Mucosa of rectum (tissue), 2 donors: Measurements from ENCODE around the gene DYNLT2B.
"Not testable (repeated sequence)": the region's sequence is repeated elsewhere in the genome, so short reads cannot be mapped to it uniquely, and the experiment has no call there.

Experiments
- H3K27ac ChIP-seq, 2 donors: one replicate each; pipeline ENCODE4 v1.7.0; 2013; ENCODE audit warnings: inconsistent platforms in 2 of 2, low read depth in 2 of 2, low read length in 2 of 2
- H3K27me3 ChIP-seq, 2 donors: one replicate each; pipeline ENCODE4 v1.7.0; 2013; ENCODE audit warnings: low read length in 2 of 2; ENCODE audit not compliant: control insufficient read depth in 2 of 2, insufficient read depth in 2 of 2
- H3K36me3 ChIP-seq, 2 donors: one replicate each; pipeline ENCODE4 v1.7.0; 2013; ENCODE audit warnings: low read length in 2 of 2; ENCODE audit not compliant: control insufficient read depth in 2 of 2, insufficient read depth in 2 of 2
- H3K4me1 ChIP-seq, 2 donors: one replicate each; pipeline ENCODE4 v1.7.0; 2013; ENCODE audit warnings: low read length in 2 of 2, mild to moderate bottlenecking in 1 of 2; ENCODE audit not compliant: control insufficient read depth in 2 of 2, insufficient read depth in 2 of 2
- H3K4me3 ChIP-seq, 2 donors: one replicate each; pipeline ENCODE4 v1.7.0; 2013; ENCODE audit warnings: low read length in 2 of 2
- H3K9ac ChIP-seq, 2 donors: one replicate each; pipeline ENCODE4 v1.7.0; 2013; ENCODE audit warnings: low read length in 2 of 2, low read depth in 1 of 2, mild to moderate bottlenecking in 1 of 2
- H3K9me3 ChIP-seq, 2 donors: one replicate each; pipeline ENCODE4 v1.7.0; 2013; ENCODE audit warnings: low read length in 2 of 2; ENCODE audit not compliant: control insufficient read depth in 2 of 2
- donor health status: healthy.
- donor health status: Normal muscosa, but diverticular disease.

Gene DYNLT2B

GRCh38 chr3:196317687-196318467, at the start of gene DYNLT2B:
DYNLT2B (minus strand) TSS chr3:196318240; CDS start chr3:196318152, 88 bp downstream.
- H3K27ac ChIP-seq: peak within 1 kb of the TSS; percentile 91
- no peaks in the 10 kb centered on the region for H3K9me3 ChIP-seq
- no peaks in the 10 kb centered on the region for H3K27me3 ChIP-seq
- H3K4me3 ChIP-seq: peak within 1 kb of the TSS; percentile 86 to 92
- H3K36me3 ChIP-seq: no peaks in the 10 kb centered on the region
- no peaks in the 10 kb centered on the region for H3K4me1 ChIP-seq
- peak within 1 kb of the TSS; percentile 74 to 88 for H3K9ac ChIP-seq

GRCh38 chr3:196365736-196366135, 47.7 kb upstream of the DYNLT2B start:
- no peaks in the 10 kb centered on the region for H3K9me3 ChIP-seq
- no peaks in the 10 kb centered on the region for H3K27me3 ChIP-seq
- peaks cover 22 to 44% of the 10 kb centered on the region in 2 donors for H3K36me3 ChIP-seq
- no peak overlapping the region for H3K27ac ChIP-seq
- no peak overlapping the region for H3K4me3 ChIP-seq
- H3K9ac ChIP-seq: no peak overlapping the region
- no peaks in the 10 kb centered on the region for H3K4me1 ChIP-seq

DNA sequence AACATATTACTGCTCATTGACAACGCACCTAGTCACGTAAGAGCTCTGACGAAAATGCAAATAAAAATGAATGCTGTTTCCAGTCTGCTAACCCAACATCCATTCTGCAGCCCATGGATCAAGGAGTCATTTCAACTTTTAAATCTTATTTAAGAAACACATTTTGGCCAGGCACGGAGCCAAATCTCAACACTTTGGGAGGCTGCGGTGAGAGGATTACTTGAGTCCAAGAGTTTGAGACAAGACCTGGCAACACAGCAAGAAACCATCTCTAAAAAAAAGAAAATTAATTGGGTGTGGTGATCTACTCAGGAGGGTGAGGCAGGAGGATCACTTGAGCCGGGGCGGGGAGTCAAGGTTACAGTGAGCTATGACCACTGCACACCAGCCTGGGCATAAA, 42.5 kb upstream of the DYNLT2B start:
- no peaks in the 10 kb centered on the region for H3K27me3 ChIP-seq
- no peak overlapping the region for H3K27ac ChIP-seq
- H3K36me3 ChIP-seq: peaks cover 44 to 53% of the 10 kb centered on the region in 2 donors
- no peak overlapping the region for H3K4me3 ChIP-seq
- H3K9me3 ChIP-seq: no peaks in the 10 kb centered on the region
- no peaks in the 10 kb centered on the region for H3K4me1 ChIP-seq
- H3K9ac ChIP-seq: no peak overlapping the region

DNA sequence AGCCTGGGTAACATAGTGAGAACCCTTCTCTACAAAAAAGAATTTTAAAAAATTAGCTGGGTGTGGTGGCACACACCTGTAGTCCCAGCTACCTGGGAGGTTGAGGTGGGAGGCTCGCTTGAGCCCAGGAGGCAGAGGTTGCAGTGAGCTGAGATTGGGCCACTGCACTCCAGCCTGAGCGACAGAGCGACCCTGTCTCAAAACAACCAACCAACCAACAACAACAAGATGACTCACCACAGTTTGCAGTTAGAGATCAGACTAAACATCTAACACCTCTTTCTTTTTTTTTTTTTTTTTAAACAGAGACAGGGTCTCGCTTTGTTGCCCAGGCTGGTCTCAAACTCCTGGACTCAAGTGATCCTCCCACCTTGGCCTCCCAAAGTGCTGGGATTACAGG, 40.5 kb upstream of the DYNLT2B start:
- not testable (repeated sequence) for H3K27ac ChIP-seq, H3K9me3 ChIP-seq, H3K4me1 ChIP-seq, H3K4me3 ChIP-seq, H3K9ac ChIP-seq, H3K27me3 ChIP-seq
- peaks cover 52 to 63% of the 10 kb centered on the region in 2 donors for H3K36me3 ChIP-seq

DNA sequence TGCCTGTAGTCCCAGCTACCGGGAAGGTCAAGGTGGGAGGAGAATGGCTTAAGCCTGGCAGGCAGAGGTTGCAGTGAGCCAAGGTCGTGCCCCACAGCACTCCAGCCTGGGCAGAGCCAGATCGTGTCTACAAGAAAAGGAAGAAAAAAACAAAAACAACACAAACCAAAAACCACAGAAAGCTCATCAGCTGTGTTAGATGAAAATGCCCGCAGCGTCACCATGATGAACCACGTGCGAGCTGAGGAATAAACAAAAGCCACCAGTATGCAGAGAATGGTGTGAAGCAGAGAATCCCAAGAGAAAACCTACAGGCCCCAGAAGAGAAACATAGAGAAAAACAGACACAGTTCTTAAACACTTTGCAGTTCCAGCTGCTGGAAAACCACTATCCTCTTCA, 39.9 kb upstream of the DYNLT2B start:
- no peaks in the 10 kb centered on the region for H3K9me3 ChIP-seq
- H3K27me3 ChIP-seq: no peaks in the 10 kb centered on the region
- H3K36me3 ChIP-seq: peaks cover 52 to 63% of the 10 kb centered on the region in 2 donors
- H3K9ac ChIP-seq: no peak overlapping the region
- no peaks in the 10 kb centered on the region for H3K4me1 ChIP-seq
- no peak overlapping the region for H3K4me3 ChIP-seq
- no peak overlapping the region for H3K27ac ChIP-seq

DNA sequence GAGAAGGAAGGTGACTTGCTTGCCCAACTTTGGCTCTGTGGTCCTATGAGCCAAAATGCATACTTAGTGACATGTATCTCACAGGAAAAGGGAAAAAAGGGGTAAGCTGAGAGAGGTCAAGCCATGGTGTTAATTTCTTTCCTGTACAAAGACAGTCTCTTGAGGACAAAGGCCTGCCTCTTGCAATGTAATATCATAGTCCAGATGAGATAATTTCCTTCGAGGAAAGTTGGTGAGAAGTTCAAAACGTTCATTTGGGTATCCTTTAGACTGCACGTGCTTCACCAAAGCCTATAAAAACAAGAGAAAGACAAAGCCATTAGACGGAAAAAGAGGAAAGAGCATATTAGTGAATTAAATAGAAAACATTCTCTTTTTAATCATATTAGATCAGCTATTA, 38.5 kb upstream of the DYNLT2B start:
- Histone ChIP-seq H3K27ac (no peak overlapping the region), H3K9me3 (no peaks in the 10 kb centered on the region), H3K27me3 (no peaks in the 10 kb centered on the region), H3K36me3 (peaks cover 43 to 51% of the 10 kb centered on the region in 2 donors), H3K9ac (no peak overlapping the region), H3K4me1 (no peaks in the 10 kb centered on the region), H3K4me3 (no peak overlapping the region)

GRCh38 chr3:196355668-196356067, 37.6 kb upstream of the DYNLT2B start:
- no peaks in the 10 kb centered on the region for H3K27me3 ChIP-seq
- H3K9me3 ChIP-seq: no peaks in the 10 kb centered on the region
- peaks cover 34 to 42% of the 10 kb centered on the region in 2 donors for H3K36me3 ChIP-seq
- no peaks in the 10 kb centered on the region for H3K4me1 ChIP-seq
- H3K4me3 ChIP-seq: no peak overlapping the region
- H3K27ac ChIP-seq: no peak overlapping the region
- no peak overlapping the region for H3K9ac ChIP-seq

DNA sequence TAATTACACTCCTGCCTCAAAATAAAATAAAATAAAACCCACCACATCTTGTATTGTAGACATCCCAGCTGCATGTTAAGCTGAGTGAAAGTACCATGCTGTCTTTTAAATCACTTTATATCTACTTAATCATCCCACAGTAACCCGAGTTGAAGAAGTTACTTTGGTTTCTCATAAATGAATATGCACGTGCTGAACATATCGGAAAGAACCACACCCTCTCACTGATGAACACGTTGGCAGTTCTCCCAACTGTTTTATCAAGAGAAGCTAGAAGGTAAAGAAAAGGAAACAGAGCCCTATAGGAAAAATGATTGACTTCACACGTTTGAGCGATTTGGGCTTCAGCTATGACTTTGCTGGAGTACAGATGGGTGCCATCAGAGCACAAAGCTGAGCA, 36.1 kb upstream of the DYNLT2B start:
- H3K9ac ChIP-seq: no peak overlapping the region
- no peaks in the 10 kb centered on the region for H3K9me3 ChIP-seq
- no peaks in the 10 kb centered on the region for H3K4me1 ChIP-seq
- peaks cover 29 to 39% of the 10 kb centered on the region in 2 donors for H3K36me3 ChIP-seq
- no peak overlapping the region for H3K27ac ChIP-seq
- H3K27me3 ChIP-seq: no peaks in the 10 kb centered on the region
- no peak overlapping the region for H3K4me3 ChIP-seq

- Histone ChIP-seq H3K9ac (no peak overlapping the region), H3K4me3 (no peak overlapping the region), H3K27me3 (no peaks in the 10 kb centered on the region), H3K4me1 (no peaks in the 10 kb centered on the region), H3K27ac (no peak overlapping the region), H3K9me3 (no peaks in the 10 kb centered on the region), H3K36me3 (peaks cover 20% of the 10 kb centered on the region in 2 donors)
These were observed 33.5 kb upstream of the DYNLT2B start for GRCh38 chr3:196351541-196351940.

- no peaks in the 10 kb centered on the region for H3K9me3 ChIP-seq
- no peaks in the 10 kb centered on the region for H3K4me1 ChIP-seq
- peaks cover 5 to 6% of the 10 kb centered on the region in 2 donors for H3K36me3 ChIP-seq
- H3K27me3 ChIP-seq: no peaks in the 10 kb centered on the region
- no peak overlapping the region for H3K27ac ChIP-seq
- H3K9ac ChIP-seq: no peak overlapping the region
- H3K4me3 ChIP-seq: no peak overlapping the region
These were observed 32.0 kb upstream of the DYNLT2B start for GRCh38 chr3:196350067-196350466.
